Tibial nerve (tissue), 4 donors: Measurements from ENCODE around the gene PARD6B.

Experiments used
- CTCF ChIP-seq, 5 experiments: fragments of 200-600 bp in 3 of 5; fragments of 450-650 bp in 2 of 5; sonication (generic) in 3 of 5; IDR thresholded peaks; one replicate each; pipeline ENCODE4 v1.5.1; 2016 to 2019; ENCODE audit warnings: antibody characterized with exemption in 5 of 5, mild to moderate bottlenecking in 3 of 5, moderate library complexity in 2 of 5
- EP300 ChIP-seq, 2 donors: sonication (generic); formaldehyde crosslinking; IDR thresholded peaks; one replicate each; pipeline ENCODE4 v1.6.1; 2017; ENCODE audit warnings: antibody characterized with exemption in 2 of 2, mild to moderate bottlenecking in 1 of 2

DNA sequence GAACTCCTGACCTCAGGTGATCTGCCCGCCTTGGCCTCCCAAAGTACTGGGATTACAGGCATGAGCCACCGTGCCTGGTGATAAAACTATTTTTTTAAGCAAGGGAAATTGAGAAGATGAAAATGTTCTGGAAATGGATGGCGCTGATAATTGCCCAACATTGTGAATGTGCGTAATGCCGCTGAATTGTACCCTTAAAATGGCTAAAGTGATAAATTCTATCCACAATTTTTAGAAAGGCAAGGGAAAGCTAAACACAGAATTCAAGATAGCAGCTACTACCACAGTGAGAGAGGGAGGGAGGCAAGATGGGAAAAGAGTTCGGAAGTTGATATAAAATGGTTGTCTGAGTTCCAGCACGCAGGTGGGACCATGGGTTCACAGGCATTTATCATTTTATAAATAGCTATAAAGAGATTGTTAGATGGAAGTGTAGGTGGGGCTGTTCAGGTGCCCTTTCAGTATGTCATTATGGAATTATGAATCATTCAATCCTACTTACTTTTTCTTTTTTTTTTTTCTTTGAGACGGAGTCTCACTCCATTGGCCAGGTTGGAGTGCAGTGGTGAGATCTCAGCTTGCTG lies 48.3 kb upstream of the PARD6B start:
- TF ChIP-seq CTCF (IDR thresholded peaks at IDR 0.05) (no peak), EP300 (IDR thresholded peaks at IDR 0.05) (no peak)
